Caco-2 (cell line): ENCODE data around the gene STAT3. TPM values are rescaled to one million over a fixed set of nuclear protein-coding genes. Genes with fewer than 3 reads are reported as not detected.
A peak's percentile ranks its signal among the peaks of the same experiment; 100 is the strongest.

Source experiments
- Bru-seq: library from RNA; stranded (reverse); fragments of 400-500 nt; gene quantifications from one replicate; lab custom pipeline; 2021; lab: Mats Ljungman, UMichigan
- BruChase-seq, 2 experiments: library from RNA; stranded (reverse); fragments of 400-500 nt; gene quantifications; one replicate each; lab custom pipeline; 2021; lab: Mats Ljungman, UMichigan
- BruUV-seq: library from RNA; stranded (reverse); fragments of 400-500 nt; replicated peaks from 2 replicates; lab custom pipeline; 2021; lab: Mats Ljungman, UMichigan
- CTCF ChIA-PET: fragments of 300-600 bp; sonication (Branson Sonifier 250); formaldehyde crosslinking; loops from one replicate; lab custom pipeline; 2022; ENCODE audit warnings: antibody characterized with exemption; lab: Charles Lee
- POLR2A ChIA-PET: fragments of 300-600 bp; sonication (Branson Sonifier 250); formaldehyde crosslinking; loops from one replicate; lab custom pipeline; 2022; ENCODE audit warnings: antibody characterized with exemption; lab: Charles Lee
- DNase-seq, 2 experiments: peaks; one replicate each; pipeline versions ENCODE4 v3.0.0 to v3.0.0-alpha.2; 2020 to 2022
- H3K27me3 ChIP-seq: replicated peaks from 2 replicates; pipeline ENCODE4 v1.6.0; 2011; ENCODE audit warnings: low read length; ENCODE audit not compliant: control insufficient read depth, insufficient read depth
- H3K36me3 ChIP-seq: 2 replicates; pipeline ENCODE4 v1.5.1; 2011; ENCODE audit warnings: low read length; ENCODE audit not compliant: control insufficient read depth, insufficient read depth
- H3K4me1 ChIP-seq: fragments of 250-450 bp; sonication (Bioruptor Pico); 2 replicates; pipeline ENCODE4 v1.5.1; 2020; ENCODE audit warnings: mild to moderate bottlenecking
- H3K4me3 ChIP-seq: 2 replicates; pipeline ENCODE4 v1.5.1; 2011; ENCODE audit warnings: low read depth, mild to moderate bottlenecking, control low read depth, low read length
- H3K9me3 ChIP-seq: fragments of 250-450 bp; sonication (Bioruptor Pico); 2 replicates; pipeline ENCODE4 v1.5.1; 2020; ENCODE audit warnings: mild to moderate bottlenecking, moderate library complexity
- H3K27ac Mint-ChIP-seq: one replicate; pipeline ENCODE4 v1.8.0; 2022; ENCODE audit warnings: mixed read lengths; ENCODE audit not compliant: unreplicated experiment
- H3K27me3 Mint-ChIP-seq: one replicate; pipeline ENCODE4 v1.8.0; 2022; ENCODE audit warnings: mixed read lengths; ENCODE audit not compliant: insufficient read depth, unreplicated experiment
- H3K36me3 Mint-ChIP-seq: one replicate; pipeline ENCODE4 v1.8.0; 2022; ENCODE audit warnings: mild to moderate bottlenecking, mixed read lengths; ENCODE audit not compliant: insufficient read depth, unreplicated experiment
- H3K4me1 Mint-ChIP-seq: one replicate; pipeline ENCODE4 v1.8.0; 2022; ENCODE audit warnings: low read depth, mixed read lengths; ENCODE audit not compliant: unreplicated experiment
- H3K4me3 Mint-ChIP-seq: one replicate; pipeline ENCODE4 v1.8.0; 2022; ENCODE audit warnings: mild to moderate bottlenecking, moderate library complexity, mixed read lengths; ENCODE audit not compliant: unreplicated experiment
- H3K9me3 Mint-ChIP-seq: one replicate; pipeline ENCODE4 v1.8.0; 2022; ENCODE audit warnings: mixed read lengths; ENCODE audit not compliant: unreplicated experiment
- intact Hi-C: fragments of 100-400 bp; cut with micrococcal nuclease; formaldehyde crosslinking; loops from one replicate; pipeline ENCODE4 v1.10.0; 2022; ENCODE audit not compliant: unreplicated experiment
- long read RNA-seq: library from polyadenylated mRNA; stranded (forward); transcript quantifications from one replicate; pipeline ENCODE4 v2.0.0, GENCODE V29; 2022
- total RNA-seq: library from RNA; stranded (reverse); gene quantifications from 2 replicates; pipeline ENCODE4 v1.2.3, GENCODE V29; 2022
- TF ChIP-seq, protein P1 (sequence below), 2 experiments: fragments of 200-600 bp in 1 of 2; IDR thresholded peaks; 1 replicate in 1 of 2; 2 replicates in 1 of 2; pipeline versions ENCODE4 v1.5.1 to v1.8.0; 2011 to 2022; ENCODE audit warnings: antibody characterized with exemption in 1 of 2, control low read depth in 1 of 2, inconsistent platforms in 1 of 2, low read depth in 1 of 2, low read length in 1 of 2, mild to moderate bottlenecking in 1 of 2, moderate library complexity in 1 of 2; ENCODE audit not compliant: insufficient read depth in 1 of 2, severe bottlenecking in 1 of 2, unreplicated experiment in 1 of 2

STAT3 gene
- total RNA-seq = 72.1 and 73.7 TPM in 2 replicates
- percentile 68 among the genes with signal in this experiment for Bru-seq, nascent RNA
- BruChase-seq, experiment 1, labeled RNA remaining after a 2-hour chase = percentile 74 among the genes with signal in this experiment
- percentile 86 among the genes with signal in this experiment for BruChase-seq, experiment 2, labeled RNA remaining after a 6-hour chase
- long read RNA-seq, full-length matches to known transcripts = 31 of 75 reads
- long read RNA-seq, partial matches to known transcripts = 11 of 75 reads
- long read RNA-seq, other reads (novel, unspliced or antisense) = 33 of 75 reads

DNA sequence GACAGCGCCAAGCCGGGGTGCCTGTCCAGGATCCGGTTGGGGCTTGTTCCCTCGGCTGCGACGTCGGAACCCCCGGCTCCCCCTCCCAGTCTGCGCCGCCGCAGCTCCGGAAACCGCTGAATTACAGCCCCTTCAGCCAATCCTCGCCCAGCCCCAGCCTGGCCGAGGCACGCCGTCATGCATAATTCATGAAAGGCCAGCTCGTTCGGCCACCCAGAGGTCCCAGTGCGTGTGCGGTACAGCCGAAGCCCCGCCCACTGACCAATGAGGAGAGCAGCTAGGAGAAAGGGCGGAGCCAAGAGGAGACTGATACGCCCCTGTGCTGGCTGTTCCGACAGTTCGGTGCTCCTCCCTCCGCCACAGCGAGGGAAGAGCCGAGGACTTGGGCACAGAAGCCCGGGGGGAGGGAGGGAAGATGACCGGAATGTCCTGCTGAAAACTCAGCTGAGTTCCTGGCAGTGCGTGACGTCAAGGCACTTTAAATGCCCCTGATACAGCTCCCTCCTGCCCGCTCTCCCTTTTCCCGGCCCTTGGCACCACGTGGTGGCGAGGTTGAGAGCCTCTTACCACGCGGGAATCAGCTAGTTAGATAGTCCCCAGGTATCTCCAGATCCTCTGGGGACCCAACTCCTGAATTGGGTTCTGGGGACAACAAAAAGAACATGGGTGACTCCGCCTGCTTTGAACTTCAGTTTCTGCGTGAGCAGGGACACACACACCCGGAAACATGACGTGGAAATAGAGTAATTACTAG is at the start of gene STAT3:
Gene STAT3, minus strand, starts transcription at position 62 of the 754 bp plus-strand sequence. CDS start 39,926 bp downstream, outside the sequence.
- H3K4me3 ChIP-seq = peak within 1 kb of the TSS; percentile 98
- peak within 1 kb of the TSS; percentile 98 for H3K4me3 Mint-ChIP-seq
- intact Hi-C loops = loop anchor here (1.0 kb wide), 2 partner anchors 35 to 66 kb away; partner anchors contain the start of gene CAVIN1
- H3K9me3 Mint-ChIP-seq = no peaks in the 10 kb centered on the region
- peak; percentile 100 for DNase-seq
- ChIA-PET POLR2A (interaction anchor here (0.5 to 2.2 kb wide), 22 partner anchors 10 to 1741 kb away, joined by 3 to 53 read pairs (median 5); partner anchors contain the start of genes CAVIN1, NAGLU, RETREG3 and SMARCE1), CTCF (interaction anchor here (0.6 to 1.7 kb wide), 15 partner anchors 10 to 258 kb away, joined by 3 to 13 read pairs (median 6); partner anchors contain the start of genes CAVIN1 and PSMC3IP)
- no peaks in the 10 kb centered on the region for H3K36me3 ChIP-seq
- H3K27ac Mint-ChIP-seq = peak within 1 kb of the TSS; percentile 91
- H3K9me3 ChIP-seq = no peaks in the 10 kb centered on the region
- TF ChIP-seq, protein P1, sequence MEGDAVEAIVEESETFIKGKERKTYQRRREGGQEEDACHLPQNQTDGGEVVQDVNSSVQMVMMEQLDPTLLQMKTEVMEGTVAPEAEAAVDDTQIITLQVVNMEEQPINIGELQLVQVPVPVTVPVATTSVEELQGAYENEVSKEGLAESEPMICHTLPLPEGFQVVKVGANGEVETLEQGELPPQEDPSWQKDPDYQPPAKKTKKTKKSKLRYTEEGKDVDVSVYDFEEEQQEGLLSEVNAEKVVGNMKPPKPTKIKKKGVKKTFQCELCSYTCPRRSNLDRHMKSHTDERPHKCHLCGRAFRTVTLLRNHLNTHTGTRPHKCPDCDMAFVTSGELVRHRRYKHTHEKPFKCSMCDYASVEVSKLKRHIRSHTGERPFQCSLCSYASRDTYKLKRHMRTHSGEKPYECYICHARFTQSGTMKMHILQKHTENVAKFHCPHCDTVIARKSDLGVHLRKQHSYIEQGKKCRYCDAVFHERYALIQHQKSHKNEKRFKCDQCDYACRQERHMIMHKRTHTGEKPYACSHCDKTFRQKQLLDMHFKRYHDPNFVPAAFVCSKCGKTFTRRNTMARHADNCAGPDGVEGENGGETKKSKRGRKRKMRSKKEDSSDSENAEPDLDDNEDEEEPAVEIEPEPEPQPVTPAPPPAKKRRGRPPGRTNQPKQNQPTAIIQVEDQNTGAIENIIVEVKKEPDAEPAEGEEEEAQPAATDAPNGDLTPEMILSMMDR (IDR thresholded peaks at IDR 0.05; ENCODE audit: insufficient read depth in 1 of 2, low read depth in 1 of 2, low read length in 1 of 2, severe bottlenecking in 1 of 2, unreplicated experiment in 1 of 2) = no peak
- H3K36me3 Mint-ChIP-seq = peaks cover 16% of the 10 kb centered on the region
- no TSS peak for BruUV-seq
- peaks cover 24% of the 10 kb centered on the region for H3K4me1 Mint-ChIP-seq
- no peaks in the 10 kb centered on the region for H3K27me3 Mint-ChIP-seq
- H3K27me3 ChIP-seq = no peaks in the 10 kb centered on the region
- H3K4me1 ChIP-seq = peaks cover 15% of the 10 kb centered on the region

DNA sequence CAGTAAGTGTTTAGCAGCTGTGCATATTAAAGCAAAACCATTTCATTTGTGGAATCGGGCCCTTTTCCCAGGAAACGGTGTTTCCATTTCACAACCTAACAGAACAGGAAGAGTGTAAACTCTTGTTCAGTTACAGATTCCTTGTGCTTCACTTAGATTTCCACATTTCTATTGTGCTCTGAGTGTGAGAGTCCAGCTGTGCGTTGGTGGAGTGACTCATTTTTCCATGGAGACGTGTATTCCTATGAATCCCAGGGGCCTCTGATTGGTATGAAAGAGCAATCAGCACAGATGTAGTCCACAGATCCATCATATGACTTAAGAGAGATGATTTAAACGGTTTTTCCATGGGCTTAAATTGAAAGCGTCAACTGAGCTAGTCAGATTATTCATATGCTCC is 48.1 kb upstream of the STAT3 start:
- Mint-ChIP-seq H3K9me3 (no peaks in the 10 kb centered on the region), H3K36me3 (no peaks in the 10 kb centered on the region), H3K4me1 (peaks cover 16% of the 10 kb centered on the region), H3K27me3 (no peaks in the 10 kb centered on the region), H3K27ac (no peak overlapping the region), H3K4me3 (no peak overlapping the region)
- CTCF ChIA-PET = interaction anchor here (1.1 to 1.2 kb wide), 2 partner anchors 14 to 78 kb away, joined by 5 to 6 read pairs; partner anchors contain the start of gene CAVIN1
- no peaks in the 10 kb centered on the region for H3K9me3 ChIP-seq
- no peaks in the 10 kb centered on the region for H3K27me3 ChIP-seq
- no peak for DNase-seq
- H3K4me3 ChIP-seq = no peak overlapping the region
- H3K36me3 ChIP-seq = no peaks in the 10 kb centered on the region
- BruUV-seq = no TSS peak
- TF ChIP-seq, protein P1 (IDR thresholded peaks at IDR 0.05; ENCODE audit: insufficient read depth in 1 of 2, low read depth in 1 of 2, low read length in 1 of 2, severe bottlenecking in 1 of 2, unreplicated experiment in 1 of 2) = no peak
- POLR2A ChIA-PET = no interaction called here
- H3K4me1 ChIP-seq = peaks cover 16% of the 10 kb centered on the region
- intact Hi-C loops = no loop called here

DNA sequence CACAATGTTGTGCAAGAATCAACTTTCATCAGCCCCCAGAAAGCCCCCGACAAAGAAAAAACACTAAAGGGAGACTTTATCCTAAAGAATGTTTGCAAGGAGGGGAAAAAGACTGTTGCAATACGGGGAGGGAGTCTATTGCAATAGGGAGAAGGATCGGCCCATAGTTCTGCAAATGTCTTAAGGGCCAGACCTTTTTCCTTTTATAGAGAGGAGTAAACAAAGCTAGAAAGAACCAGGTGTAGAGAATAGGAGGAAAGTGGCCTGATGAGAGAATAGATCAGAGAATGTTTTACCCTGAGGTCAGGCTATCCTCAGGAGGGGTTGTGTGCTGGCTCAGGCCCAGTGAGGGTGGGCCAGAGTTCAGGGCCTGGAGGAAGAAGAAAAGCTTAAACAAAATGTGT is 43.5 kb upstream of the STAT3 start:
- no peak overlapping the region for H3K4me3 ChIP-seq
- no peaks in the 10 kb centered on the region for H3K9me3 ChIP-seq
- TF ChIP-seq, protein P1 (IDR thresholded peaks at IDR 0.05; ENCODE audit: insufficient read depth in 1 of 2, low read depth in 1 of 2, low read length in 1 of 2, severe bottlenecking in 1 of 2, unreplicated experiment in 1 of 2) = no peak
- H3K36me3 ChIP-seq = no peaks in the 10 kb centered on the region
- H3K9me3 Mint-ChIP-seq = no peaks in the 10 kb centered on the region
- ChIA-PET POLR2A (interaction anchor here (0.7 to 1.2 kb wide), 2 partner anchors 9 kb away, joined by 3 to 10 read pairs; partner anchors contain the start of gene CAVIN1), CTCF (interaction anchor here (0.6 to 2.8 kb wide), 6 partner anchors 9 to 86 kb away, joined by 3 to 11 read pairs (median 4); partner anchors contain the start of gene CAVIN1)
- H3K4me1 ChIP-seq = peaks cover 29% of the 10 kb centered on the region
- no peaks in the 10 kb centered on the region for H3K27me3 Mint-ChIP-seq
- BruUV-seq = no TSS peak
- intact Hi-C loops = loop anchor here (5.0 kb wide), 1 partner anchor 36 kb away; no protein-coding TSS in a partner anchor
- no peaks in the 10 kb centered on the region for H3K27me3 ChIP-seq
- H3K4me1 Mint-ChIP-seq = peaks cover 34% of the 10 kb centered on the region
- peak in 1 of 2 experiments; percentile 63 for DNase-seq
- peak overlapping the region; percentile 10 for H3K4me3 Mint-ChIP-seq
- H3K36me3 Mint-ChIP-seq = peaks cover 4% of the 10 kb centered on the region
- peak overlapping the region; percentile 65 for H3K27ac Mint-ChIP-seq
